MM.1S (cell line): ENCODE results near the gene MDFI.

Source experiments
- DNase-seq: peaks from one replicate; pipeline ENCODE4 v3.0.0-alpha.2; 2015
- H2AFZ ChIP-seq: fragments of 300-600 bp; sonication (generic); 2 replicates; pipeline ENCODE4 v1.6.0; 2016; ENCODE audit warnings: antibody characterized with exemption, low read length
- H3F3A ChIP-seq: fragments of 300-600 bp; sonication (generic); 2 replicates; pipeline ENCODE4 v1.6.1; 2016; ENCODE audit warnings: mild to moderate bottlenecking, antibody characterized with exemption, low read length, moderate library complexity, mixed read lengths; ENCODE audit not compliant: insufficient read depth
- H3K27ac ChIP-seq: fragments of 300-600 bp; sonication (generic); 2 replicates; pipeline ENCODE4 v1.5.1; 2016; ENCODE audit warnings: mild to moderate bottlenecking, low read length
- H3K27me3 ChIP-seq: fragments of 300-600 bp; sonication (generic); replicated peaks from 2 replicates; pipeline ENCODE4 v1.6.0; 2016; ENCODE audit warnings: low read length; ENCODE audit not compliant: insufficient read depth
- H3K36me3 ChIP-seq: fragments of 300-600 bp; sonication (generic); replicated peaks from 2 replicates; pipeline ENCODE4 v1.6.1; 2016; ENCODE audit warnings: mild to moderate bottlenecking, low read length, mixed read lengths; ENCODE audit not compliant: insufficient read depth
- H3K4me1 ChIP-seq: fragments of 300-600 bp; sonication (generic); 2 replicates; pipeline ENCODE4 v1.6.1; 2016; ENCODE audit warnings: low read length, mixed read lengths
- H3K4me2 ChIP-seq: fragments of 300-600 bp; sonication (generic); 2 replicates; pipeline ENCODE4 v1.6.0; 2016; ENCODE audit warnings: low read depth, low read length
- H3K4me3 ChIP-seq: fragments of 300-600 bp; sonication (generic); 2 replicates; pipeline ENCODE4 v1.5.1; 2016; ENCODE audit warnings: low read length, mixed read lengths
- H3K79me2 ChIP-seq: fragments of 300-600 bp; sonication (generic); 2 replicates; pipeline ENCODE4 v1.6.1; 2016; ENCODE audit warnings: mixed run types, low read length, mixed read lengths
- H3K9ac ChIP-seq: fragments of 300-600 bp; sonication (generic); 2 replicates; pipeline ENCODE4 v1.6.1; 2016; ENCODE audit warnings: low read length, mixed read lengths
- H3K9me2 ChIP-seq: fragments of 300-600 bp; sonication (generic); replicated peaks from 2 replicates; pipeline ENCODE4 v1.6.1; 2016; ENCODE audit warnings: mild to moderate bottlenecking, low read length, mixed read lengths; ENCODE audit not compliant: insufficient read depth
- H3K9me3 ChIP-seq: fragments of 300-600 bp; sonication (generic); replicated peaks from 2 replicates; pipeline ENCODE4 v1.6.1; 2016; ENCODE audit warnings: mild to moderate bottlenecking, low read length, mixed read lengths; ENCODE audit not compliant: insufficient read depth
- H4K20me1 ChIP-seq: fragments of 300-600 bp; sonication (generic); 2 replicates; pipeline ENCODE4 v1.6.1; 2016; ENCODE audit warnings: mild to moderate bottlenecking, low read length, moderate library complexity, mixed read lengths; ENCODE audit not compliant: insufficient read depth
- CTCF ChIP-seq: fragments of 300-600 bp; sonication (generic); IDR thresholded peaks from 2 replicates; pipeline ENCODE4 v1.5.1; 2016; ENCODE audit warnings: antibody characterized with exemption, low read length, mixed read lengths
- EZH2 ChIP-seq: fragments of 300-600 bp; sonication (generic); optimal IDR thresholded peaks from 2 replicates; pipeline ENCODE3; 2017; ENCODE audit warnings: low read depth, mild to moderate bottlenecking, antibody characterized with exemption, low read length, mixed read lengths
- EZH2phosphoT487 ChIP-seq: fragments of 300-600 bp; sonication (generic); IDR thresholded peaks from 2 replicates; pipeline ENCODE4 v1.6.1; 2018; ENCODE audit warnings: antibody characterized with exemption, low read length

The MDFI gene

GRCh38 chr6:41598670-41599014 lies 39.6 kb upstream of the MDFI start:
- Histone ChIP-seq H3K4me1 (no peaks in the 10 kb centered on the region), H3K9ac (no peak overlapping the region)

GRCh38 chr6:41599015-41599851 lies 39.0 kb upstream of the MDFI start:
- Histone ChIP-seq H3K9me2 (no peaks in the 10 kb centered on the region), H3F3A (no peaks in the 10 kb centered on the region), H3K79me2 (no peaks in the 10 kb centered on the region), H3K27ac (no peak overlapping the region), H3K4me1 (no peaks in the 10 kb centered on the region), H3K36me3 (no peaks in the 10 kb centered on the region), H3K4me3 (no peak overlapping the region), H3K4me2 (no peak overlapping the region), H3K27me3 (no peaks in the 10 kb centered on the region), H3K9me3 (no peaks in the 10 kb centered on the region), H3K9ac (no peak overlapping the region), H4K20me1 (no peaks in the 10 kb centered on the region), H2AFZ (no peak overlapping the region)
- TF ChIP-seq EZH2phosphoT487 = no peak
- TF ChIP-seq CTCF = no peak
- TF ChIP-seq EZH2 = no peak
- DNase-seq = no peak

More at GRCh38 chr6:41598670-41599014, 39.6 kb upstream of the MDFI start:
- no peaks in the 10 kb centered on the region for H3K79me2 ChIP-seq
- H3K4me3 ChIP-seq = no peak overlapping the region
- no peaks in the 10 kb centered on the region for H3K9me3 ChIP-seq
- H2AFZ ChIP-seq = no peak overlapping the region
- H3K36me3 ChIP-seq = no peaks in the 10 kb centered on the region
- no peaks in the 10 kb centered on the region for H3F3A ChIP-seq
- no peak overlapping the region for H3K27ac ChIP-seq
- TF ChIP-seq EZH2 (no peak), CTCF (no peak), EZH2phosphoT487 (no peak)
- H3K4me2 ChIP-seq = no peak overlapping the region
- H4K20me1 ChIP-seq = no peaks in the 10 kb centered on the region
- no peak for DNase-seq
- H3K27me3 ChIP-seq = no peaks in the 10 kb centered on the region
- H3K9me2 ChIP-seq = no peaks in the 10 kb centered on the region

- H3K27me3 ChIP-seq = no peaks in the 10 kb centered on the region
- no peak overlapping the region for H3K4me3 ChIP-seq
- no peak for TF ChIP-seq EZH2phosphoT487
- H3F3A ChIP-seq = no peaks in the 10 kb centered on the region
- DNase-seq = no peak
- no peak overlapping the region for H3K9ac ChIP-seq
- no peaks in the 10 kb centered on the region for H3K9me2 ChIP-seq
- H3K36me3 ChIP-seq = no peaks in the 10 kb centered on the region
- no peaks in the 10 kb centered on the region for H4K20me1 ChIP-seq
- H3K4me1 ChIP-seq = no peaks in the 10 kb centered on the region
- no peak overlapping the region for H2AFZ ChIP-seq
- no peak overlapping the region for H3K4me2 ChIP-seq
- H3K27ac ChIP-seq = no peak overlapping the region
- no peaks in the 10 kb centered on the region for H3K79me2 ChIP-seq
- H3K9me3 ChIP-seq = no peaks in the 10 kb centered on the region
These were observed 38.3 kb upstream of the MDFI start for GRCh38 chr6:41599852-41600445.
